ENCODE results near the gene GPC4.

Gene GPC4

GRCh38 chrX:133321451-133321850 is 93.8 kb downstream of the GPC4 start:
- no peak overlapping the region for H3K4me3 ChIP-seq
- H3K9me3 ChIP-seq (ENCODE audit: low read depth, low read length) = no peaks in the 10 kb centered on the region
- DNase-seq (ENCODE audit: low read depth, low spot score) = no peak
- no peak overlapping the region for H3K27ac ChIP-seq
- no peak for TF ChIP-seq POLR2AphosphoS5 (IDR thresholded peaks at IDR 0.05; ENCODE audit: borderline replicate concordance, low read depth, low read length)
- TF ChIP-seq EZH2 (IDR thresholded peaks at IDR 0.05) = no peak
- TF ChIP-seq FOXP2 (optimal IDR thresholded peaks at IDR 0.05; ENCODE audit: control extremely low read depth, extremely low read length, insufficient read depth) = no peak
- H3K36me3 ChIP-seq (ENCODE audit: insufficient read depth, low read length) = no peaks in the 10 kb centered on the region
- H3K9ac ChIP-seq (ENCODE audit: insufficient read length) = no peak overlapping the region

- H3K9me3 ChIP-seq (ENCODE audit: low read depth, low read length) = no peaks in the 10 kb centered on the region
- DNase-seq (ENCODE audit: low read depth, low spot score) = no peak
- no peak overlapping the region for H3K27ac ChIP-seq
- no peak overlapping the region for H3K4me3 ChIP-seq
- TF ChIP-seq POLR2AphosphoS5 (IDR thresholded peaks at IDR 0.05; ENCODE audit: borderline replicate concordance, low read depth, low read length) (no peak), FOXP2 (optimal IDR thresholded peaks at IDR 0.05; ENCODE audit: control extremely low read depth, extremely low read length, insufficient read depth) (no peak), EZH2 (IDR thresholded peaks at IDR 0.05) (no peak)
- no peaks in the 10 kb centered on the region for H3K36me3 ChIP-seq (ENCODE audit: insufficient read depth, low read length)
- no peak overlapping the region for H3K9ac ChIP-seq (ENCODE audit: insufficient read length)
Measured at GRCh38 chrX:133314281-133314680, 101.0 kb downstream of the GPC4 start.

DNA sequence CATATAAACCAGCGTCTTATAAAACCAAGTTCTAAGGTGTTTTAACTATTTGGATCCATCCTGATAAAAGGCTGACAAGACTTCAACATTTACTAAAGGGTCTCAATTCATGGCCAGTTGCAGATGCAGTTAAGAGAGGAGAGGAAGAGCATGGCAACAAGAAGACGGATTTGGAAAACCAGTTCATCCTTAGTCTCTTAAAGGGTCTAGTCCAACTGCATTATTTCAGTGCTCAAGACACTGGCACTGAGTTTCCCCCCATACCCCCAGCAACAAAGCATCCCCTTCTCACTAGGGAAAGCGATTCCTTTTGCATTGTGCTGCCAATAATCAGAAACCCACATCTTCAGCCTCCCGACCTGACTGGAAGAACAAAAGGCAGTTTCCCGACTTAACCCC is 106.8 kb downstream of the GPC4 start:
- DNase-seq (ENCODE audit: low read depth, low spot score) = no peak
- Histone ChIP-seq H3K9ac (ENCODE audit: insufficient read length) (no peak overlapping the region), H3K27ac (no peak overlapping the region), H3K36me3 (ENCODE audit: insufficient read depth, low read length) (no peaks in the 10 kb centered on the region), H3K9me3 (ENCODE audit: low read depth, low read length) (no peaks in the 10 kb centered on the region), H3K4me3 (no peak overlapping the region)
- TF ChIP-seq POLR2AphosphoS5 (IDR thresholded peaks at IDR 0.05; ENCODE audit: borderline replicate concordance, low read depth, low read length) (no peak), FOXP2 (optimal IDR thresholded peaks at IDR 0.05; ENCODE audit: control extremely low read depth, extremely low read length, insufficient read depth) (no peak), EZH2 (IDR thresholded peaks at IDR 0.05) (no peak)

DNA sequence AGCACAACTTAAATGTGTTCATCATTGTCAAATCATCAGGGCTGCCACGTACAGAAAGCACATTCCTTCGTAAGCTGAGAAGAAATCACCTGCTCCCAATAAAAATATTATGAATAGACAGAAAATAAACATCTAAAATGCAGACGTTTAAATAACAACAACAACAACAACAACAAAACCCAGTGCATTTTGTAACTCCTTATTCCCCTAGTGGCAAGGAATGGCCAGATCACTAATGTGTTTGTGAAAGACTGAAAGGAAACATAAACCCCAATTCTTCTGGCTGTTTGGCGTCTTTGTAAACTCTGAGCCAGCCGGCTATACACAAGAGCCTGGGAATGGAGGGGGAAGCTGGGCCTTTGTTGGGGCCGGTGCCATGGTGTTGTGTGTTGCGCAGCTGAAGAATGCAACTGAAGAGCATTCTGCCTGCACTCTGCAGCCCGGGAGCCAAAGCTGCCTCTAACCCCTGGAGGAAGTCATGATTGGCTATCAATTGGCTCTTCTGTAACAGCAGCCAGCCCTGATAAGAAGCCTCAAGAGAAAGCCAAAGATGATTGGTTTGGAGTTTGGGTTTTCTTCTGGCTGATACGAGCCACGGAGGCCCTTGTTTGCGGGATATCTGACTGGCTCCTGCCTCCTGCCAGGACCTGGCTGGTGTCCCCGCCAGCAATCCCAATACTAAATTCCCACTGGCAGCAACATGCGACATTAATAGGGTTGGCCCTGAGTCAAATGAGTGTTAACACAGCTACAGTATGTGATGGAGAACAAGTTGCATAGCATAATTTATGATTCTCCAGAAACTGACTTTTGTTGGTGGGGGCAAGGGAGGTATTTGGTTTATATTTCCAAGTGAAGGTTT is 107.4 kb downstream of the GPC4 start:
- Histone ChIP-seq H3K9me3 (ENCODE audit: low read depth, low read length) (no peaks in the 10 kb centered on the region), H3K4me3 (no peak overlapping the region), H3K9ac (ENCODE audit: insufficient read length) (no peak overlapping the region), H3K27ac (no peak overlapping the region), H3K36me3 (ENCODE audit: insufficient read depth, low read length) (no peaks in the 10 kb centered on the region)
- no peak for DNase-seq (ENCODE audit: low read depth, low spot score)
- TF ChIP-seq FOXP2 (optimal IDR thresholded peaks at IDR 0.05; ENCODE audit: control extremely low read depth, extremely low read length, insufficient read depth) (no peak), POLR2AphosphoS5 (IDR thresholded peaks at IDR 0.05; ENCODE audit: borderline replicate concordance, low read depth, low read length) (no peak), EZH2 (IDR thresholded peaks at IDR 0.05) (no peak)

DNA sequence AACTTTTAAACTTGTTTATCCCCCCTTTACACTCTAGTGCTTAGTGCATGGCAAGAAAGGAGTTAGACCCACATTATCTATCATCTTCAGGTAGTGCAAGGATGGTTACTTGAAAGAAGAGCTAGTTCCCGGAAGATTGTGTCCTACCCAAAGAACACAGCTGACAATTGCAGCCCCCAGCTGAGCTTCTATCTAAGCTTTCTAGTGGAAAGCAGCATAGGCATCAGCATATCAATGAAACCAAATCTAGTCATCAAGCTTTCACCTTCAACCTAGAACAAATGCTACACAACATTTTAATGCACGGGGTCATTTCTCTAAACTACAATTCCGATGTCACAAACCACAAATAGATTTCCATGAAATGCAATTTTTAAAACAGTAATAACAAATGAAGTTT is 108.2 kb downstream of the GPC4 start:
- Histone ChIP-seq H3K36me3 (ENCODE audit: insufficient read depth, low read length) (no peaks in the 10 kb centered on the region), H3K9ac (ENCODE audit: insufficient read length) (no peak overlapping the region), H3K27ac (no peak overlapping the region), H3K9me3 (ENCODE audit: low read depth, low read length) (no peaks in the 10 kb centered on the region), H3K4me3 (no peak overlapping the region)
- TF ChIP-seq EZH2 (IDR thresholded peaks at IDR 0.05) (no peak), POLR2AphosphoS5 (IDR thresholded peaks at IDR 0.05; ENCODE audit: borderline replicate concordance, low read depth, low read length) (no peak), FOXP2 (optimal IDR thresholded peaks at IDR 0.05; ENCODE audit: control extremely low read depth, extremely low read length, insufficient read depth) (no peak)
- DNase-seq (ENCODE audit: low read depth, low spot score) = no peak

GRCh38 chrX:133306316-133306715 is 109.0 kb downstream of the GPC4 start:
- Histone ChIP-seq H3K27ac (no peak overlapping the region), H3K36me3 (ENCODE audit: insufficient read depth, low read length) (no peaks in the 10 kb centered on the region), H3K9me3 (ENCODE audit: low read depth, low read length) (no peaks in the 10 kb centered on the region), H3K9ac (ENCODE audit: insufficient read length) (no peak overlapping the region), H3K4me3 (no peak overlapping the region)
- no peak for DNase-seq (ENCODE audit: low read depth, low spot score)
- TF ChIP-seq FOXP2 (optimal IDR thresholded peaks at IDR 0.05; ENCODE audit: control extremely low read depth, extremely low read length, insufficient read depth) (no peak), POLR2AphosphoS5 (IDR thresholded peaks at IDR 0.05; ENCODE audit: borderline replicate concordance, low read depth, low read length) (no peak), EZH2 (IDR thresholded peaks at IDR 0.05) (no peak)

DNA sequence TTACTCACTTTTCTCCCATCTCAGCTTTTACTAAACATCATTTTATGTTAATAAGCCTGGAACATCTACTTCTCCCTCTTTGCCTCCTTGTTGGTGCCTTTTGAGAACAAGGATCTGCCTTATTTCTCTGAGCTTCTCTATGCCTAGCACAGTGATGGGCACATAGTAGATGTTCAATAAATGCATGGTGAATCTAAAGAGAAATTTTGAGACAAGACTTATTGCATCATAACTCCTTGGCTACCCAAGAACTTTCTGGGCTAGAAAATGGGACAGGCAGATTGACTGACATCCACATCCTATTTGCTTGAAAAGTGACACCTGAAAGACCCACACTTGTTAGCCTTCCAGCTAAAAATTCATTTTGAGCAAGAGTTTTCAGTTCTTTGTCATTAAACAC is 109.9 kb downstream of the GPC4 start:
- DNase-seq (ENCODE audit: low read depth, low spot score) = no peak
- Histone ChIP-seq H3K4me3 (no peak overlapping the region), H3K9ac (ENCODE audit: insufficient read length) (no peak overlapping the region), H3K36me3 (ENCODE audit: insufficient read depth, low read length) (no peaks in the 10 kb centered on the region), H3K27ac (no peak overlapping the region), H3K9me3 (ENCODE audit: low read depth, low read length) (no peaks in the 10 kb centered on the region)
- TF ChIP-seq FOXP2 (optimal IDR thresholded peaks at IDR 0.05; ENCODE audit: control extremely low read depth, extremely low read length, insufficient read depth) (no peak), EZH2 (IDR thresholded peaks at IDR 0.05) (no peak), POLR2AphosphoS5 (IDR thresholded peaks at IDR 0.05; ENCODE audit: borderline replicate concordance, low read depth, low read length) (no peak)

- TF ChIP-seq POLR2AphosphoS5 (IDR thresholded peaks at IDR 0.05; ENCODE audit: borderline replicate concordance, low read depth, low read length) (no peak), FOXP2 (optimal IDR thresholded peaks at IDR 0.05; ENCODE audit: control extremely low read depth, extremely low read length, insufficient read depth) (no peak), EZH2 (IDR thresholded peaks at IDR 0.05) (no peak)
- Histone ChIP-seq H3K27ac (no peak overlapping the region), H3K9ac (ENCODE audit: insufficient read length) (no peak overlapping the region), H3K9me3 (ENCODE audit: low read depth, low read length) (no peaks in the 10 kb centered on the region), H3K4me3 (no peak overlapping the region), H3K36me3 (ENCODE audit: insufficient read depth, low read length) (no peaks in the 10 kb centered on the region)
- no peak for DNase-seq (ENCODE audit: low read depth, low spot score)
Measured at GRCh38 chrX:133302775-133303445, 112.4 kb downstream of the GPC4 start.
